ENCODE data around the gene SLC7A1. TPM values are rescaled to one million over a fixed set of nuclear protein-coding genes. Genes with fewer than 3 reads are reported as not detected.

Gene SLC7A1
- total RNA-seq, 2 experiments from 2014 or later: 39.5 to 141 TPM

DNA sequence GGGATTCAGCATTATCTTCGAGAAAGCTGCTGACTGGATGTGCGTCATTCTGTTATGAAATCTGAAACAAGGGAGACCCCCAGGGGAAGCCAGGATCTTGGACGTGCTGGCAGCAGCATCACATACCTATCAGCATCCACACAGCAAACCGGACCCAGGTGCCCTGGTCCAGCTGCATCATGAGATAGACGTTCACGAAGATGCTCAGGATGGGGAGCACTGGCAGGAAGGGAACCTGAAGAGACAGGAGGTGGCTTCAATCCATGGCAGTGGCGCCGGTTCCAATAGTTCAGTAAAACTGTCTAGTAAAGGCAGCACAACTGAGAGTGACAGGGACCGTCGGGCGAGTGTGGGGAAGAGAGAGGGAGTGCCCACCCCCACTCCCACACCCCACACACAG lies 79.5 kb downstream of the SLC7A1 start:
- no peaks in the 10 kb centered on the region for H3K4me1 ChIP-seq (ENCODE audit: insufficient read depth, low read length, poor library complexity, severe bottlenecking)
- H3K27ac ChIP-seq (ENCODE audit: low read depth, low read length, poor library complexity, severe bottlenecking): no peak overlapping the region
- intact Hi-C loops (cut with micrococcal nuclease; ENCODE audit: unreplicated experiment): no loop called here
- H3K4me3 ChIP-seq (ENCODE audit: low read depth, low read length, poor library complexity, severe bottlenecking): no peak overlapping the region
- TF ChIP-seq EZH2phosphoT487 (IDR thresholded peaks at IDR 0.05; ENCODE audit: borderline replicate concordance, low read depth, low read length): no peak
- TF ChIP-seq, protein P1, sequence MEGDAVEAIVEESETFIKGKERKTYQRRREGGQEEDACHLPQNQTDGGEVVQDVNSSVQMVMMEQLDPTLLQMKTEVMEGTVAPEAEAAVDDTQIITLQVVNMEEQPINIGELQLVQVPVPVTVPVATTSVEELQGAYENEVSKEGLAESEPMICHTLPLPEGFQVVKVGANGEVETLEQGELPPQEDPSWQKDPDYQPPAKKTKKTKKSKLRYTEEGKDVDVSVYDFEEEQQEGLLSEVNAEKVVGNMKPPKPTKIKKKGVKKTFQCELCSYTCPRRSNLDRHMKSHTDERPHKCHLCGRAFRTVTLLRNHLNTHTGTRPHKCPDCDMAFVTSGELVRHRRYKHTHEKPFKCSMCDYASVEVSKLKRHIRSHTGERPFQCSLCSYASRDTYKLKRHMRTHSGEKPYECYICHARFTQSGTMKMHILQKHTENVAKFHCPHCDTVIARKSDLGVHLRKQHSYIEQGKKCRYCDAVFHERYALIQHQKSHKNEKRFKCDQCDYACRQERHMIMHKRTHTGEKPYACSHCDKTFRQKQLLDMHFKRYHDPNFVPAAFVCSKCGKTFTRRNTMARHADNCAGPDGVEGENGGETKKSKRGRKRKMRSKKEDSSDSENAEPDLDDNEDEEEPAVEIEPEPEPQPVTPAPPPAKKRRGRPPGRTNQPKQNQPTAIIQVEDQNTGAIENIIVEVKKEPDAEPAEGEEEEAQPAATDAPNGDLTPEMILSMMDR (conservative IDR thresholded peaks at IDR 0.05; ENCODE audit: low read length): no peak
- H3K36me3 ChIP-seq (ENCODE audit: insufficient read depth, low read length): peaks cover 100% of the 10 kb centered on the region
- no peaks in the 10 kb centered on the region for H3K9me3 ChIP-seq (ENCODE audit: low read length)
- H3K9me2 ChIP-seq (ENCODE audit: insufficient read depth, low read length): no peaks in the 10 kb centered on the region
- H4K20me1 ChIP-seq (ENCODE audit: insufficient read depth, low read length): no peaks in the 10 kb centered on the region
- ChIA-PET POLR2A (no interaction called here), CTCF (ENCODE audit: unreplicated experiment) (no interaction called here)
- H3K4me2 ChIP-seq (ENCODE audit: low read length): no peak overlapping the region
- no peak overlapping the region for H2AFZ ChIP-seq (ENCODE audit: low read length)
- DNase-seq (ENCODE audit: low spot score): no peak
- H3K79me2 ChIP-seq (ENCODE audit: insufficient read depth, low read depth, low read length): no peaks in the 10 kb centered on the region
- BruUV-seq (replicated peaks): no TSS peak

DNA sequence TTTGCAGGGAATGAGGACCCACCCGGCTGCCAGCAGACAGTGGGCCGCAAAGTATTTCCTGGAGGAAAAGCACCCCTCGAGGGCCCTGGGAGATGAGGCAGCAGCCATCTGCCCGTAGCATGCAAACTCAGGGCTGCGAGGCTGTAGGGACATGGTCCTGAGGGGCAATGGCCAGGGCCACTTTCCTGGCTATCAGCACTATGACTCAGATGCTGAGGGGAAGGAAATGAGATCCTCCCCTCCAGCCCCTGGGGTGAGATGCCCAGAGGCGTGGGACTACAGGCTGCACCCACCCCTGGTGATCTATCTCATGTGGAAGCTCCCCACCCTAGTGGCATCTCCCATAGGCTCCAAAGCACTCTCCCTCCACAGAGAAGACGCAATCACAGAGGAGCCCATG lies 80.1 kb downstream of the SLC7A1 start:
- no peak for DNase-seq (ENCODE audit: low spot score)
- intact Hi-C loops (cut with micrococcal nuclease; ENCODE audit: unreplicated experiment): no loop called here
- CTCF ChIA-PET (ENCODE audit: unreplicated experiment): no interaction called here

DNA sequence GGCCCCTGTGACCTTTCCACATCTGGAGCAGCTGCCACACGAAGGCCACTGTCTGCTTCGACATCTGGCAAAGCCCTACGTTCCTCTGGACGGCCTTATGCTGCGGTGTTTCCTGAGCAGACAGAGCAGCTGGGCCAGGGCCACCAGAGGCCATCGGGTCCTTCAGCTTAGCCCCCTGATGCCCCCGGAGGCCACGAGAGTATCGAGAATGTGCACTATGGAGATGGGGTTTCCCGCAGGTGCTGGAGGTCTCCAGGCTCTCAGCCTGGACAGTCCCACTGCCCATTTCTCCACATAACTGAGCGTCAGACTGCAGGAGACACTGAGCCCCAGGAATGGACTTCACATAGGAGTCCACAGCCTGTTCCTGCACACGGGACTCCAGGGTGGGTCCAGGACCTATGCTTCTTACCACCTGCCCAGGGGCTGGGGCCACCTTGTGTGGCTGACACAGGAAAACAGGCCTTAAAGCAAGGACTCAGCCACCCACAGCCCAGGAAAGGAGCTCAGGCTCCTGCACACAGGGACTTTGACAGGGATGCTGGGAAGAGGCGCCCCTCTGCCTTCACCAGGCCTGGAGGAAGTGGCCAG lies 80.7 kb downstream of the SLC7A1 start:
- Histone ChIP-seq H4K20me1 (ENCODE audit: insufficient read depth, low read length) (no peaks in the 10 kb centered on the region), H3K4me2 (ENCODE audit: low read length) (no peak overlapping the region), H3K4me3 (ENCODE audit: low read depth, low read length, poor library complexity, severe bottlenecking) (no peak overlapping the region), H3K36me3 (ENCODE audit: insufficient read depth, low read length) (peaks cover 100% of the 10 kb centered on the region), H3K79me2 (ENCODE audit: insufficient read depth, low read depth, low read length) (no peaks in the 10 kb centered on the region), H2AFZ (ENCODE audit: low read length) (no peak overlapping the region), H3K4me1 (ENCODE audit: insufficient read depth, low read length, poor library complexity, severe bottlenecking) (no peaks in the 10 kb centered on the region), H3K9me2 (ENCODE audit: insufficient read depth, low read length) (no peaks in the 10 kb centered on the region), H3K27ac (ENCODE audit: low read depth, low read length, poor library complexity, severe bottlenecking) (no peak overlapping the region), H3K9me3 (ENCODE audit: low read length) (no peaks in the 10 kb centered on the region)
- ChIA-PET POLR2A (interaction anchor here (0.9 kb wide), 1 partner anchor 9 kb away, joined by 3 read pairs; no protein-coding TSS in a partner anchor), CTCF (ENCODE audit: unreplicated experiment) (no interaction called here)
- intact Hi-C loops (cut with micrococcal nuclease; ENCODE audit: unreplicated experiment): no loop called here
- TF ChIP-seq EZH2phosphoT487 (IDR thresholded peaks at IDR 0.05; ENCODE audit: borderline replicate concordance, low read depth, low read length): no peak
- TF ChIP-seq, protein P1 (conservative IDR thresholded peaks at IDR 0.05; ENCODE audit: low read length): no peak
- DNase-seq (ENCODE audit: low spot score): no peak
- BruUV-seq (replicated peaks): no TSS peak

More for the DNA sequence above, 80.1 kb downstream of the SLC7A1 start:
- Histone ChIP-seq H3K9me2 (ENCODE audit: insufficient read depth, low read length) (no peaks in the 10 kb centered on the region), H3K4me3 (ENCODE audit: low read depth, low read length, poor library complexity, severe bottlenecking) (no peak overlapping the region), H3K4me2 (ENCODE audit: low read length) (no peak overlapping the region), H3K27ac (ENCODE audit: low read depth, low read length, poor library complexity, severe bottlenecking) (no peak overlapping the region), H3K79me2 (ENCODE audit: insufficient read depth, low read depth, low read length) (no peaks in the 10 kb centered on the region), H3K36me3 (ENCODE audit: insufficient read depth, low read length) (peaks cover 100% of the 10 kb centered on the region), H3K4me1 (ENCODE audit: insufficient read depth, low read length, poor library complexity, severe bottlenecking) (no peaks in the 10 kb centered on the region), H3K9me3 (ENCODE audit: low read length) (no peaks in the 10 kb centered on the region), H2AFZ (ENCODE audit: low read length) (no peak overlapping the region), H4K20me1 (ENCODE audit: insufficient read depth, low read length) (no peaks in the 10 kb centered on the region)
- BruUV-seq (replicated peaks): no TSS peak
- POLR2A ChIA-PET: interaction anchor here (0.9 kb wide), 1 partner anchor 9 kb away, joined by 3 read pairs; no protein-coding TSS in a partner anchor
- TF ChIP-seq, protein P1 (conservative IDR thresholded peaks at IDR 0.05; ENCODE audit: low read length): no peak
- no peak for TF ChIP-seq EZH2phosphoT487 (IDR thresholded peaks at IDR 0.05; ENCODE audit: borderline replicate concordance, low read depth, low read length)
